Fibroblast of skin of left biceps (primary cell): ENCODE results near the gene SPINK4.
A peak's percentile ranks its signal among the peaks of the same experiment; 100 is the strongest.

Source experiments
- DNase-seq, 2 experiments: peaks; one replicate each; pipeline ENCODE4 v3.0.0-alpha.2; 2013; ENCODE audit warnings: low read depth in 2 of 2

SPINK4 gene

DNA sequence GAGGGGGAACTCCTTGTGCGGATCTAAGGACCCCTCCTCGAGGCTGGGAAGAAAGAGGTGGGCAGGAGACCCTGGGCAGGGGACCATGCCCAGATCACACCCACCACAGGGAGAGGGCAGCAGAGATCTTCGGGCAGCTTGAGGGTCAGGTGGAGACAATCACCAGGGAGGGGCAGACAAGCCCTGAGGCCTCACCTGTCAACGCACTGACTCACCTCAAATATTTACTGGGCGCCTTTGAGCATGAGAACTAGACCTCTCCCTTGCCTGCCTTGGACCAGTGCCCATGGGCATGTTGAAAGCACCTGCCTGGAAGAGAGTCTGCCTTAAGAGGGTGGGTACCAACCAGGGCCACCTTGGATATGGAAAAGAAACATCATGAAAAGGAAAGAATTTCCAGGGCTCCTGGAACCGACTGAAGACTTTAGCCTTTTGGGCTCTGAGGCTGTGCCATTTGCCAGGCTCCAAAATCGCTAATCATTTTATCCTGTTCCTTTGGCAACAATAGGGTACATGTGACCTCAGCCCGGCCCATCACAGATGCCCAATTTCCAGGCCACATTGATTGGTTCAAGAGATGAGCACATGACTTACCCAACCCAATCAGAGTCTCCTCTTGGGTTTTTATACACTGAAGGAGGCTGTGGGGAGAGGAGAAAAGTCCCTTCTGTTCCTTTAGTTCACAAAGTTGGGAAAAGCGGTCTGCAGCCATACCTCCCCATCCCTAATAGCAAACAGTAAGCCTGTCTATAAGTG, 10.4 kb upstream of the SPINK4 start:
- DNase-seq: no peak

DNA sequence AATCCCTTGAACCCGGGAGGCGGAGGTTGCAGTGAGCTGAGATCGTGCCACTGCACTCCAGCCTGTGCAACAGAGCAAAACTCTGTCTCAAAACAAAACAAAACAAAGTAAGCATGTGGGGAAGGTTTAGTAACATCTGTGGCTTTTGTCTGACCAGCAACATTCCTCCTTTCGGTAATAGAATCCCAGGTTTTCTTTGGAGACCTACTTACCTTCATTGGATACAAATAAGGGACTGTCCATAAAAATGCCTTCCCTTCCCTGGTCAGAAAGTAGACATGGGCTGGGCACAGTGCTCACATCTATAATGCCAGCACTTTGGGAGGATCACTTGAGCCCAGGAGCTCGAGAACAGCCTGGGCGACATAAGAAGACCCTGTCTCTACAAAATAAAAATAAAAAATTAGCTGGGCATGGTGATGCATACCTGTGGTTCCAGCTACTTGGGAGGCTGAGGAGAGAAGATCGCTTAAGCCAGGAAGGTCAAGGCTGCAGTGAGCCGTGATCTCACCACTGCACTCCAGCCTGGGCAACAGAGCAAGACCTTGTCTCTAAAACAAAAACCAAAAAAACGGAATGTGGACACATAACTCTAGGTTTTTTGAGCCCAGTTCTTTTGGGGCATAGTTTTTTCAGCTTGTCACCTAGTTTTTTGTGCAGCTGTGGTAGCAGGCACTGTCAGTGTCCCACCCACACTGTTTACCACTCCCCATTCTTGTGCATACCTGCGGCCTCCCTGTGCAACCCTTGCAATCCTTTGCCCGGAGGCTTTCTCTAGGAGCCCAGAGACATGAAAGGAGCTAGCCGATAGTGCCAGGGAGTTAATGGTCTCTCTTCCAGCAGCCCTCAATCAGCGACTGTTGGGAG, 9.0 kb upstream of the SPINK4 start:
- DNase-seq: no peak

DNA sequence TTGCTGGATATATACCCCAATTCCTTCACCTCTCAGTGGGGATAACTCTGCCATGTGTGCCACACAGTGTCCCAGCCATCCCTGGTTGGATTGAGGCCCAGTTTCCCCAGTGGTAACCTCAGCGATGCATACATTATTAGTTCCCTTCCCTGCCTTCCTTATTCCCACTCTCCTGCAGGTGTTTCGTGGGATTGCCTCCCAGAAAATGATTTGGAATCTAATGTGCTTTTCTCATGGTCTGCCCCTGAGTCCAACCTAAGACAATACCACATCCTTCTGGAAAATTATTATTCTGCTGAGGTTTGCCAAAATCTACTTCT, 8.4 kb upstream of the SPINK4 start:
- DNase-seq: no peak

DNA sequence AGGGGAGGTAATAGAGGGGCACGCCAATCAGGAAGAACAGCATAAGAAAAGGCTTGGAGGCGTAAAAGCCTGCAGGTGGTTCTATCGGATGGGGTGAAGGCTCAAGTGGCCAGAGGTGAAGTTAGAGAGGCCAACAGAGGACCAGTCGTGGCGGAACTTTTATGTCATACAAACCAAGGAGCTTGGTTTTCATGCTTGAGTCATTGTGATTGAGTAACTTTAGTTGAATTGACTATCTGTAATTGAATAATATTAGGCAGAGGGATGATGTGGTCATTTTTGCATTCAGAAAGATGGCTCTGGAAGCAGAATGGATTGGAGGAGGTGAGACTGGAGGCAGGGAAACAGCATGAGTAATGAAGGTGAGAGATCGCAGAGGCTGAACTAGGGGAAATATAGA, 7.2 kb upstream of the SPINK4 start:
- no peak for DNase-seq

DNA sequence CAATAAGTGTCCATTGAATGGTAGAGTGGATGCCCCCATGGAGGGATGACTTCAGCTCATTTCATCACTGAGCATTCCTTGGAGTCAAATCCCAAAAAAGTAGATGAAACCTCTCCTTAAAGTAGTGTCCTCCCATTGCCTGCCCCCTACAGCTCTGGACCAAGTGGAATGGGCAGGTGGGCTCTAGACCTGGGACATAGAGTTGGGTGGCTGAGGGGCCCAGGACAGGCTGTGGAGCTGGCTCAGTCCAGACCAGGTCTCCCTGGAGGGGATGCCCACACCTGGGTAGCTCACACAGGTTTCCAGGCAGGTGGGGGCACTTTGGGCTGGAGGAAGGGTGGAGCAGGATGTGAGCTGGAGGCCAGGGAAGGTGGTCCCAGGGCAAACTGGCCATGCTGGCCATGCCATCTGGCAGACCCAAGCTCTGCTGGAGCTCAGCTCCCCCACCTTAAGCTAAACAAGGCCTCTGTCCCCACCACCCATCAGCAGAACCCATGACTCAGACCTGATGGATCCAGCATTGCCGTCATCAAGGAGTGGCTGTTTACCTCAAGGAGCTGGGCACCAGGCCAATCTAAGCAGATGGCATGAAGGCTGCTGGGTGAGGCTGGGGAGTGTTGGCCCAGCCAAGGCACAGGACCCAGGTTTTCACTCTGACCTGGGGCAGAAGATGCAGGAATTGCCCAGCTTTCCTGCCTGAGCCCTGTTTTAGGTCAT, 6.2 kb upstream of the SPINK4 start:
- DNase-seq: peak; percentile 35 to 41

DNA sequence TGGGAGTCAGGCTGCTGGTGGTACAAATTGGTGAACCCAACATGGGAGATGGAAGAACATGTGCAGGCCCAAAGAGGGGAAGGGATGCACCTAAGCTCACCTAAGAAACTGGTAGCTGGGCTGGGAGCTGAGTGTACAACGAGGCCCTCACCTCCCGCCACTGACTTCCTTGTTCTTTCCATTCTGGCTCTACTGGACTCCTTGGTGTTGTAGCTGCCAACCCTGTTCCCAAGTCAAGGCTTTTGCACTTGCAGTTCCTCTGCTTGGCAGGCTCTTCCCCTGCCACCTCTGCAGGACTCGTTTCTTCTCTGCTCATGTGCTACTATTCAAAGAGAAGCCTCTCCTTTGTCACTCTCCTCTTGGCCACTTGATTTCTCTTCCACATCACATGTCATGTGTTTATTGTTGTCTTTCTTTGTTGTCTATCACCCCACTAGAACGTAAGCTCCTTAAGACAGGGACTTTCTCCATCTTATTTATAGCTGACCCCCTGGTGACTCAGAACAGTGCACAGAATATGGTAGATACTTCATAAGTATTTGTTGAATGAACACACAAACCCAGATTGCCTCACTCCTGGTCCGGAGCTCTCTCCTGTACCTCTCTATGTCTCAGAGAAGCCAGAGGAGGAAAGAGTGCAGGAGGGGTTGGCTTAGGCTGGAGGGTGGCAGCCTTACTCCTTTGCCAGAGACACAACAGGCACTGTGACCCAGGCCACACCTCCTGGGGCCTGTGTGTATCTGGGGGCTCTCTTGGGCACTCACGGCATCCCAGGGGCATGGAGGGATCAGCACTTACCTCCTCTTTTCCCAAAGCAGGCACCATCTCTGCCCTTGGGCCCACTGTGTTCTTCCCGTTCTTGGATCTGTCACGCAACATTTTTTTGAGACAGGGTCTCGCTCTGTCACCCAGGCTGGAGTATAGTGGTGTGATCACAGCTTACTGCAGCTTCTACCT, 5.2 kb upstream of the SPINK4 start:
- DNase-seq: no peak

DNA sequence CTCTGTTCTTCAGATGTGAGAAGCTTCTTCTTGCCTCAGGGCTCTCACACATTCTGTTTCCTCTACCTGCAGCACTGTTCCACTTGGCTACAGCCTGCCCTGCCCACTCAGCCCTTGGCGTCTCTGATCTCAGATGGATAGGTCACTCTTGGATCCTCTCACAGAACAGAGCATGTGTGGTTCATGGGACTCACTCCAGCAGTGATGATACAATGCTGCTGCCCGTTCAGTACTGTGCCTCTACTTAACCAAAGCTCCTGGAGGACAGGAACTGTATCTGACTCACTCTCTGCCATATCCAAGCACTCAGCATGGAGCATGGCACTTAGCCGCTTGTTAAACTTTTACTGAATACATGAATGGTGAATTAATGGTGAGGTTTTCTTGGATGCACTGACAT, 3.4 kb upstream of the SPINK4 start:
- DNase-seq: no peak

DNA sequence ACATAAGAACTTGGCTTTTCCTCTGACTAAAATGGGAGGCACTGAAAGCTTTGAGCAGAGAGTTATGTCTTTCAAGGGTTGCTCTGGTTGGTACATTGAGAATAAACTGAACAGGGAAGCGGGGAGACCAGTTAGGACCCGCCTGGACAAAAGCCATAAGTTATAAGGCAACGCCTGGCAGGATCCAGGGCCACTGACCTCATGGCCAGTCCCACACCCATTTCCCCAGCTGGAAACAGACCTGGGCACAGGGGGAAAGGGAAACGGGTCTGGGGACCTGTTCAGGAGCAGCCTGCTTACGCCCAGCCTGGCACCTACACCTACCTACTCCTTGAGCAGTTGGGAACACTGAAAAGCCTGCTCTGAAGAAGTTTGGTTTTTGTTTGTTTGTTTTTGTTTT, 1.3 kb downstream of the SPINK4 start:
- no peak for DNase-seq

DNA sequence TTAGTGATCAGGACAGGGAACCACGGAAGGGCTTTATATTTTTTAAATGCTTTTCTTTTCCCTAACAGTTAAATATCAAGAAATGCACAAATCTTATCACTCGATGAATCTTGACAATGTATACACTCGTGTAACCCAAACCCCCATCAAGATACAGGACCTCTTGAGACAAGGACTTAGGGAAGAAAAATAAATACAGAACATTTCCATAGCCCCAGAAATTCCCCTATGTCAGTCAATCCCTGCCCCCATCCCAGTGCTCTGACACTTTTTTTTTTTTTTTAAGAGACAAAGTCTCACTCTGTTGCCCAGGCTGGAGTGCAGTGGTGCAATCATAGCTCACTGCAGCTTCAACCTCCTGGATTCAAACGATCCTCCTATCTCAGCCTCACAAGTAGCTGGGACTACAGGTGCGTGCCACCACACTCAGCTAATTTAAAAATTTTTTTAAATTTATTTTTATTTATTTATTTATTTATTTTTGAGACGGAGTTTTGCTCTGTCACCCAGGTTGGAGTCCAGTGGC, 2.7 kb downstream of the SPINK4 start:
- no peak for DNase-seq

DNA sequence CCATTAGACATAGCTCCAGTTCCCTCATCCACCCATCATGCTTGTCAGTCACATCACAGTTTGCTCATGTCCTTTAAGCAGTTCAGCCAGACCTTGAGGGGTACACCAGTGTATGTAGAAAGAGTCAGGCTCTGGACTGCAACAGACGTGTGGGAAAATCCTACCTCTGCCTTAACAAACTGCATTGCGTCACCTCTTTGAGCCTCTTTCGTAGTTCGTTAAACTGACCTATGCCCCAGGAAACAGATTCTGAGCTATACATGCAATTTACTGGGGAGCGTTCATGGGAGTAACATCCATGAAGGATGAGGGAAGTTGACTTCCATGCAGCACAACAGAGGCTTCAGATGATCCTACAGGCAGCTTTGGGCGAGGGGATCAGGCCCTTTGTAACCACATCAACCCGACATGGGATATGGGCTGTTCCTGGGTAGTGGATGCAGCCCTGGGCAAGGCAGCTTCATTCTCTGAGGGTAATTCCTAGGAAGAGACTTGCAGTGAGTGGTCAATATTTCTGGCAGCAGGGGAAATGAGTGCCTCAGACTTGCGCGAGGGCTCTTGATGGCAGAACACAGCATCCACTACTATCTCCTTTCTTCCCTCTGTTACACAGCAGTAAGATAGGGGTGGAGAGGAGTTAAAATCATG, 4.3 kb downstream of the SPINK4 start:
- no peak for DNase-seq

DNA sequence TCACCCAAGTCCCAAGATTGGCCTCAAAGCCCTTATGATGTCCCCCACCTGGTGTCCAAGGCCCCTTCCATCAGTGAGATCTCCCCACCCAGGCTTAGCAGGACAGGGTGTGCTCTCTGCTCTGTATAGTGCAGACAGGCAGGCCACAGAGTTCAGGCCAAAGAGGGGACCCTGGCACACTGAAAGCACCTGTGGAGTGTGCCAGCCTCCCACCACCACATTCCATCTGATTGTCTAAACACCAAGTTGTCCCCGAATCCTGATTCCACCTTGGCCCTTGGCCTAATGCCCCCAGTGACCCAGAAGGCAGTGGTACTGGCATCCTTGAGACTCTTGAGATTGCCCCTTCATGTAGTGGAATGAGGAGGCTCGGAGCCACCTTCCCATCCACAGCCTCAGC, 5.4 kb downstream of the SPINK4 start:
- DNase-seq: no peak

DNA sequence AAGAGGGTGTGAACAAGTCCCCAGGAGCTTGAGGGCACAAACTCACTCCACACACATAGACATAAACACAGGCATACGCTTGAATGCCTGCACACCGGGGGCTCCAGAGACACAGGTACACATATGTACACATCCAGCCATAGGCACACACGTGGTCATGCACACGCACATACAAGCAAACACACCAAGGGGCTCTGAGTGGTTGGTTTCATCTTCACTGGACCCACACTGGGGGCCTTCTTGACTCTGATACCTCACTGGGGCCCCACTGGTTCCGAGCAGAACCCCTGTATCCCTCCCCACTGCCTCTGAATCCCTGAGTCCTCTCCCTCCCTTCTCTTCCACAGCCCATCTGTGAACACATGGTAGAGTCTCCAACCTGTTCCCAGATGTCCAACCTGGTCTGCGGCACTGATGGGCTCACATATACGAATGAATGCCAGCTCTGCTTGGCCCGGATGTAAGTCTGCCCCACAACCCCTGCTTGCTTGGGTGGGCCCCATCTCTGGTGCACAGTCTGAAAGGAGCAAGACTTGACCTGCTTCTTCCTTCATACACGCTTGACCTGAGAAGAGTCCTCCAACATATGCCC, 6.4 kb downstream of the SPINK4 start:
- DNase-seq: no peak

DNA sequence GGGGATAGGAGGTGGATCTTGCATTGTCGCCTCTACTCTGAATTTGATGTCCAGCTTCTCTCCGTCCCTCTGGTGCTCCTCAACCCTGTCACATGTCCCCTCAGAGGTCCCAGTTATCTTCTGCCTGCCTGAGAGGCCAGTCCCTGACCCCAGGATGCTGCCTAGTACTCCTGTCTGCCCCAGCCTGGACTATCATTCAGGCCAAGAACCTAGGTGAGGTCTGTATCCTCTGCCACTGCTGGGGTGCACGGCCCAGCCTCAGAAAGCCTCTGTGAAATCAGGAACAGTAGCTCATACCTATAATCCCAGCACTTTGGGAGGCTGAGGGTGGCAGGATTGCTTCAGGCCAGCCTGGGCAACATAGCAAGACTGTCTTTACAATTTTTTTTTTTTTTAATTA, 8.6 kb downstream of the SPINK4 start:
- no peak for DNase-seq

DNA sequence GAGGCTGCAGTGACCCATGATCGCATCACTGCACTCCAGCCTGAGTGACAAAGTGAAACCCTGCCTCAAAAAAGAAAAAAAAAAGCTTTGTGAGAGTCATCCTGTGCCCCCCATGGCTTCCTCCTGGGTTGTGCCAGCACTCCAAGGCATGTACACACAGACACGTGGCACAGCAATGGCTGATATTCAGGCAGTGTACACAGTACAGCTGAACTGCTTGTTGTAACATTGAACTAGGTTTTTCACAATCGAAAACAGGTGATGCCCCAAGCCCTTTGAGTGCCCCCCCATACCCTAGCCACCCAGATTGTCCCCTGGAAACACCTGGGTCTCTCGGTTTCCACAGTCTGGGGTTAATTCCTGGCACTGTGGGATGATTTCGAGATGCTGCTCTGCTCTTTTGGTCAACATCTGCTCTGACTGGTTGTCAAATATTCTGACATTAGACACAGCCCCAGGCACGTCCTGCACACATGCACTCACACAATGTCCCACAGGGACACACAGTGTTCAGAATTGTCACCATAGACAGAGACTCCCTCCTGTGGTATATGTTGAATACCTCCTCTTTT, 9.2 kb downstream of the SPINK4 start:
- DNase-seq: no peak

DNA sequence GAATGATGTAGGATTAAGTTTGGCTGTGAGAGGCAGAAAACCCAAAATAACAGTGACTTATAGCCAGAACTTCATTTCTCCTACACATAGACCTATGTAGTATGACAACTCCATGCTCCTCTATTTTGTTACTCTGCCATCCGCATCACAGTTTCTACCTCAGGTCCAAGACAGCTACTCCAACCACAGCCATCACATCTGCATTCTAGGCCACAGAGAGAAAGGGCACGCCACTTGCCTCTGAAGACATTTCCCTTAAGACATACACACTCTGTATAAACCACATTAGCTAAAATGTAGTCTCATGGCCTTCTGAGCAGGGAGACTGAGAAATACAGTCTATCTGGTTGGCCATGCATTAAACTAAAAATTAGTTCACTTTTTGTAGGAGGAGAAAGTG, 10.0 kb downstream of the SPINK4 start:
- no peak for DNase-seq

DNA sequence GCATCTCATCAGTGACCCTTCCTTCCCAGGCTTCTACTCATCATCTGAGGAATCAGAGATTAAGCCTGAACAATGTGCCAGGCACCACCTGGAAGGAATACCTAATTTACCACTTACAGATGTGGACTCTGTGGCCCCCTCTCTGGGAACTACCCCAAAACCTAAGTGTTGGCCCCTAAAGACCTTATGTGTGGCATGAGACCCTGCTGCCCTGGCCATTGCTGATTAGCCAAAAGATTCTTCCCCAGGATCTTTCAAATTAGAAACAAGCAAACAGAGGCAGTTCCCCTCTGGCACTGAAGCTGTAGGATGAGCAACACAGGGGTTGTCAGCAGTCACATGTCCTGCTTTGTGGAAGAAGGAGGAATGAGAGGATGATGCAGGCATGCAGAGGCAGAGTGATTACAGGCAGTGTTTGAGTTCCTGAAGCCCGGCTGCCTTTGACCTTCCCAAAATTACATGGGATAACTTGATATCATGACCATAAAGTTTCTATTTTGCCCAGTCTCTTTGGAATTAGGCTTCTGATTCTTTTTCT, 10.6 kb downstream of the SPINK4 start:
- DNase-seq: no peak

DNA sequence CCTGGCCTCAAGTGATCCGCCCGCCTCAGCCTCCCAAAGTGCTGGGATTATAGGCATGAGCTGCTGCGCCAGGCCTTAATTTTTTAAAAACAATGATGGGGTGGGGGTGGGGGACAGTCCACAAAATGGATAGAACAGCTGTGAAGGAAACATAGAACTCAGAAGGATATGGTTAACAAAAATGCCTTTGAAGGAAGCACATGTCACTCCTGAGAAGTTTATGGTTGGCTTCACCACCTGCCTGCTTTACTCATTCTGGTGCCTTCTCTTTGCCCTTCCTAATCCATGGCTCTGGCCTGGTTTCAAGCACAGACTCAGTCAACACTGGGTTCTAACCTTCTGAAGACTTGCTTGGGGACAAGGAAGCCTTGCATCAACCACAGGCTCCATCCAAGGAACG, 14.2 kb downstream of the SPINK4 start:
- DNase-seq: no peak

DNA sequence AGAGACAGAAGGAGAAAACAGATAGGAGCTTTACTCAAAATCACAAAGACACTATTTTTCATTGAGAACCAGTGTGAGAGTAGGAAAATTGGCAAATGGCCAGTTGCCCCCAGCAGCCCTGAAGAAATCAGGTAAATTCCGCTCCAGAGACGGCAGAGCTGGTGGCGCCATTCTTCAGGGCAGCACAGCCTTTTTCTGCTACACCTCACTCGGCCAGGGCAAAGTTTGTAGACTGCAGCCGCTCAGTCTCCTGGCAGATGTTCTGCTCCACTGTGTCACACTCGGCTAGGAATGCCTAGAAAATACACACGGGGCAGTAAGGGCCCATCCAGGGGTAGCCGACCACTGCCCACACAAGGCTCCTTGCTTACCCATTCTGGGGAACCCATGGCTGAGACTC, 15.0 kb downstream of the SPINK4 start:
- no peak for DNase-seq

DNA sequence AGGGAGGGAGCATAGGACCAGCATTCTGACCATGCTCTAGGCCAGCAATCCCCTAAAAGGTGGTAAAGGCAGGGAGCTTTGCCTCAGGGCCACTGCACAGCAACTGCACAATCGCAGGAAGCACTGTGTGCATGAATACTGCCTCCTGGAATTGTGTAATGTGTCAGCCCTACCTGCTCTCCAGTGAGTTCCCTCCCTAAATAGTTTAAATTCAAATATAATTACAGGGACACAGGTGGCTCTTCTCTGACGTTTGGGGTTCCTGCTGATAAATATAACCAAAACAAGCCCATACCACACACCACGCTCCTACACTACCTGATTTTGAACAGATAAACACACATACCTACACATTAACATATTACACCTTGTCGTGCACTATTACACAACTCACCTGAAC, 15.5 kb downstream of the SPINK4 start:
- DNase-seq: no peak

DNA sequence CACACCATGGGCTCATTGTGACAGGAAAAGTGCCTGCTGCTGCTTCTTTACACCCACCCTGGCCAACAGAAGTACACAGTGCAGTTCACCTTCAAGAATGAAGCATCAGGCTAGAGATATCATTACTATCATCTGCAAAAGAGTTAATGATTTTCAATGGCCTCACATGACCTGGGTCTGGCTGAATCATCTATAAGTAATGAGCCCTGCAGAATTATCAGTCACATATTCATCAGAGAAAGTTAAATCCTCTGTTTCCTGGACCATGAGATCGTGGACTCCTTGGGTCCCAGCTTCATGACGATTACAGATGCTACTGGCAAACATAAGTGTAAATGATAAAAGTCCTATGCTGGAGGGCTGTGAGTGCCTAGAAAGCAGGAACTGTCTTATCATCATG, 16.3 kb downstream of the SPINK4 start:
- DNase-seq: no peak
